ENCODE measurements around the gene CDC14A.

GRCh38 chr1:100377590-100378361 lies 25.5 kb downstream of the CDC14A start:
- TF ChIP-seq TEAD4 (CRISPR knock-in tag; IDR thresholded peaks at IDR 0.05) (no peak), PREB (CRISPR knock-in tag; IDR thresholded peaks at IDR 0.05; ENCODE audit: borderline replicate concordance) (no peak), CREB1 (CRISPR knock-in tag; IDR thresholded peaks at IDR 0.05) (no peak), ATF3 (CRISPR knock-in tag; conservative IDR thresholded peaks at IDR 0.05) (no peak), MXD4 (CRISPR knock-in tag; IDR thresholded peaks at IDR 0.05; ENCODE audit: borderline replicate concordance) (no peak), CTCF (IDR thresholded peaks at IDR 0.05) (no peak), USF2 (CRISPR knock-in tag; IDR thresholded peaks at IDR 0.05) (no peak), JUN (CRISPR knock-in tag; IDR thresholded peaks at IDR 0.05) (no peak), NR1H2 (CRISPR knock-in tag; IDR thresholded peaks at IDR 0.05) (no peak)
- TF ChIP-seq, protein P1, sequence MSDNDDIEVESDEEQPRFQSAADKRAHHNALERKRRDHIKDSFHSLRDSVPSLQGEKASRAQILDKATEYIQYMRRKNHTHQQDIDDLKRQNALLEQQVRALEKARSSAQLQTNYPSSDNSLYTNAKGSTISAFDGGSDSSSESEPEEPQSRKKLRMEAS (CRISPR knock-in tag; IDR thresholded peaks at IDR 0.05), result no peak
- TF ChIP-seq, protein P2, sequence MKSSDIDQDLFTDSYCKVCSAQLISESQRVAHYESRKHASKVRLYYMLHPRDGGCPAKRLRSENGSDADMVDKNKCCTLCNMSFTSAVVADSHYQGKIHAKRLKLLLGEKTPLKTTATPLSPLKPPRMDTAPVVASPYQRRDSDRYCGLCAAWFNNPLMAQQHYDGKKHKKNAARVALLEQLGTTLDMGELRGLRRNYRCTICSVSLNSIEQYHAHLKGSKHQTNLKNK (CRISPR knock-in tag; IDR thresholded peaks at IDR 0.05), result no peak
